Stomach (tissue), 4 donors: ENCODE results near the gene IL22RA2.

Experiments used
- EP300 ChIP-seq: sonication (generic); formaldehyde crosslinking; IDR thresholded peaks from one replicate; pipeline ENCODE4 v1.6.1; 2017; ENCODE audit warnings: antibody characterized with exemption
- POLR2A ChIP-seq, 4 donors: fragments of 450-650 bp; IDR thresholded peaks; one replicate each; pipeline ENCODE4 v1.6.1; 2016; ENCODE audit warnings: antibody characterized with exemption in 4 of 4, control low read depth in 2 of 4, mild to moderate bottlenecking in 1 of 4, moderate library complexity in 1 of 4
- TF ChIP-seq, protein P1 (sequence below), 7 experiments: fragments of 450-650 bp in 4 of 7; fragments of 200-600 bp in 3 of 7; sonication (generic) in 3 of 7; IDR thresholded peaks; one replicate each; pipeline ENCODE4 v1.5.1; 2016 to 2019; ENCODE audit warnings: antibody characterized with exemption in 7 of 7, control low read depth in 2 of 7, mild to moderate bottlenecking in 1 of 7

DNA sequence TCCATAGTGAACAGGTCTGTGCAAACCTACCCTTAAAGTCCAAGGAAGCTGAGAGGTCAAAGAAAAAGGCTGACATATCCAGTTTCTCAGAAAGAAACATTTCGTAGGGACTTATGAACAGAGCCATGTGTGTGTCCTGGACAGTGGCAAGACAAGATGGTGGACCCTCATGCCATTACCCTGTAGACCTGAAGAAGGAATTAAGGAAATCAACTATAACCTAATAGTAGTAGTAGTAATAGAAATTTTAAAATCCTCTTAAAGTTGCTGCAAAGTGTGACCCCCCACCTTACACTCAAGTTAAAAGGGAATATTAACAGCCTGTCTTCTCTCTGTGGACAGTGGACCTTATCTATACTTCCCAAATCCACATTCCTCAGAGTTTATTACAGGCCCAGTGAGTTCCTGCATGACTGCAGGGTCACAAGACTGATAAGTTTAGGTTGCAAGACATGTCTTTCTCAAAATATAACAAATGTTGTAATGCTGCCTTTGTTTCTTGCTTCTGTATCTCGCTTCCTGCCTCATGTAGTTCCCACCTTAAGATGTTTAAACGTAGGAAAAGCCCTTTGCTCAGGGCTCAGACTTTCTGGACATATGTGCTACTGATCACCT lies 10.6 kb downstream of the IL22RA2 start:
- TF ChIP-seq POLR2A (IDR thresholded peaks at IDR 0.05) (no peak), EP300 (no peak)
- TF ChIP-seq, protein P1, sequence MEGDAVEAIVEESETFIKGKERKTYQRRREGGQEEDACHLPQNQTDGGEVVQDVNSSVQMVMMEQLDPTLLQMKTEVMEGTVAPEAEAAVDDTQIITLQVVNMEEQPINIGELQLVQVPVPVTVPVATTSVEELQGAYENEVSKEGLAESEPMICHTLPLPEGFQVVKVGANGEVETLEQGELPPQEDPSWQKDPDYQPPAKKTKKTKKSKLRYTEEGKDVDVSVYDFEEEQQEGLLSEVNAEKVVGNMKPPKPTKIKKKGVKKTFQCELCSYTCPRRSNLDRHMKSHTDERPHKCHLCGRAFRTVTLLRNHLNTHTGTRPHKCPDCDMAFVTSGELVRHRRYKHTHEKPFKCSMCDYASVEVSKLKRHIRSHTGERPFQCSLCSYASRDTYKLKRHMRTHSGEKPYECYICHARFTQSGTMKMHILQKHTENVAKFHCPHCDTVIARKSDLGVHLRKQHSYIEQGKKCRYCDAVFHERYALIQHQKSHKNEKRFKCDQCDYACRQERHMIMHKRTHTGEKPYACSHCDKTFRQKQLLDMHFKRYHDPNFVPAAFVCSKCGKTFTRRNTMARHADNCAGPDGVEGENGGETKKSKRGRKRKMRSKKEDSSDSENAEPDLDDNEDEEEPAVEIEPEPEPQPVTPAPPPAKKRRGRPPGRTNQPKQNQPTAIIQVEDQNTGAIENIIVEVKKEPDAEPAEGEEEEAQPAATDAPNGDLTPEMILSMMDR (IDR thresholded peaks at IDR 0.05): no peak
